H1 (cell line): ENCODE data around the gene DOCK9. TPM values are rescaled to one million over a fixed set of nuclear protein-coding genes. Genes with fewer than 3 reads are reported as not detected.

Source experiments
- BACH1 ChIP-seq: IDR thresholded peaks from 2 replicates; pipeline ENCODE4 v1.6.1; 2012; ENCODE audit warnings: low read length, improper control_type of control experiment
- JUN ChIP-seq: IDR thresholded peaks from 2 replicates; pipeline ENCODE4 v1.6.1; 2011; ENCODE audit warnings: low read depth, mild to moderate bottlenecking, improper control_type of control experiment, low read length
- NANOG ChIP-seq: IDR thresholded peaks from 2 replicates; pipeline ENCODE4 v1.6.1; 2011; ENCODE audit warnings: low read length, low read depth, mild to moderate bottlenecking, inconsistent platforms; ENCODE audit not compliant: insufficient read depth, poor library complexity, severe bottlenecking
- POLR2AphosphoS5 ChIP-seq: IDR thresholded peaks from 2 replicates; pipeline ENCODE4 v1.6.1; 2011; ENCODE audit warnings: low read depth, low read length
- RAD21 ChIP-seq, 2 experiments: IDR thresholded peaks in 1 of 2; conservative IDR thresholded peaks in 1 of 2; 2 replicates each; pipeline ENCODE4 v1.6.1; 2011; ENCODE audit warnings: low read depth in 2 of 2, low read length in 2 of 2, improper control_type of control experiment in 1 of 2, inconsistent platforms in 1 of 2, mild to moderate bottlenecking in 1 of 2, moderate library complexity in 1 of 2
- SP1 ChIP-seq: IDR thresholded peaks from 2 replicates; pipeline ENCODE4 v1.6.1; 2011; ENCODE audit warnings: low read depth, low read length
- TCF12 ChIP-seq: IDR thresholded peaks from 2 replicates; pipeline ENCODE4 v1.6.1; 2011; ENCODE audit warnings: low read depth, mild to moderate bottlenecking, low read length
- polyA plus RNA-seq, 7 experiments: library from polyadenylated mRNA; depleted of rRNA in 3 of 7; stranded (reverse) in 5 of 7; unstranded in 2 of 7; fragments of >200 nt in 5 of 7; fragments of 200-250 nt in 2 of 7; gene quantifications; 1 replicate in 5 of 7; 2 replicates in 1 of 7; 4 replicates in 1 of 7; pipeline versions ENCODE4 v1.2.1 to v1.2.3, GENCODE V29; 2011 to 2013; ENCODE audit warnings: missing spikeins in 2 of 7, mixed read lengths in 2 of 7
- total RNA-seq: library from RNA; stranded (reverse); fragmentation: NEBNext Ultra II Directional; extraction: Animal tissue kit (Norgen Biotek cat#: 25700); gene quantifications from 2 replicates; pipeline ENCODE4 v1.2.1, GENCODE V29; 2021
- TF ChIP-seq, protein P1 (sequence below): fragments of 300-600 bp; sonication (generic); IDR thresholded peaks from 2 replicates; pipeline ENCODE4 v1.7.1; 2012; ENCODE audit warnings: low read length, moderate library complexity, mild to moderate bottlenecking, inconsistent platforms; ENCODE audit not compliant: insufficient replicate concordance
- TF ChIP-seq, protein P2 (sequence below): IDR thresholded peaks from 2 replicates; pipeline ENCODE4 v1.6.1; 2012; ENCODE audit warnings: inconsistent platforms

Gene DOCK9
- total and polyA plus RNA-seq, 2 of the 8 experiments (the other 6 are each of a cell fraction or from before 2014, with no cell fraction given): 21.6 to 31.5 TPM

- TF ChIP-seq, protein P1, sequence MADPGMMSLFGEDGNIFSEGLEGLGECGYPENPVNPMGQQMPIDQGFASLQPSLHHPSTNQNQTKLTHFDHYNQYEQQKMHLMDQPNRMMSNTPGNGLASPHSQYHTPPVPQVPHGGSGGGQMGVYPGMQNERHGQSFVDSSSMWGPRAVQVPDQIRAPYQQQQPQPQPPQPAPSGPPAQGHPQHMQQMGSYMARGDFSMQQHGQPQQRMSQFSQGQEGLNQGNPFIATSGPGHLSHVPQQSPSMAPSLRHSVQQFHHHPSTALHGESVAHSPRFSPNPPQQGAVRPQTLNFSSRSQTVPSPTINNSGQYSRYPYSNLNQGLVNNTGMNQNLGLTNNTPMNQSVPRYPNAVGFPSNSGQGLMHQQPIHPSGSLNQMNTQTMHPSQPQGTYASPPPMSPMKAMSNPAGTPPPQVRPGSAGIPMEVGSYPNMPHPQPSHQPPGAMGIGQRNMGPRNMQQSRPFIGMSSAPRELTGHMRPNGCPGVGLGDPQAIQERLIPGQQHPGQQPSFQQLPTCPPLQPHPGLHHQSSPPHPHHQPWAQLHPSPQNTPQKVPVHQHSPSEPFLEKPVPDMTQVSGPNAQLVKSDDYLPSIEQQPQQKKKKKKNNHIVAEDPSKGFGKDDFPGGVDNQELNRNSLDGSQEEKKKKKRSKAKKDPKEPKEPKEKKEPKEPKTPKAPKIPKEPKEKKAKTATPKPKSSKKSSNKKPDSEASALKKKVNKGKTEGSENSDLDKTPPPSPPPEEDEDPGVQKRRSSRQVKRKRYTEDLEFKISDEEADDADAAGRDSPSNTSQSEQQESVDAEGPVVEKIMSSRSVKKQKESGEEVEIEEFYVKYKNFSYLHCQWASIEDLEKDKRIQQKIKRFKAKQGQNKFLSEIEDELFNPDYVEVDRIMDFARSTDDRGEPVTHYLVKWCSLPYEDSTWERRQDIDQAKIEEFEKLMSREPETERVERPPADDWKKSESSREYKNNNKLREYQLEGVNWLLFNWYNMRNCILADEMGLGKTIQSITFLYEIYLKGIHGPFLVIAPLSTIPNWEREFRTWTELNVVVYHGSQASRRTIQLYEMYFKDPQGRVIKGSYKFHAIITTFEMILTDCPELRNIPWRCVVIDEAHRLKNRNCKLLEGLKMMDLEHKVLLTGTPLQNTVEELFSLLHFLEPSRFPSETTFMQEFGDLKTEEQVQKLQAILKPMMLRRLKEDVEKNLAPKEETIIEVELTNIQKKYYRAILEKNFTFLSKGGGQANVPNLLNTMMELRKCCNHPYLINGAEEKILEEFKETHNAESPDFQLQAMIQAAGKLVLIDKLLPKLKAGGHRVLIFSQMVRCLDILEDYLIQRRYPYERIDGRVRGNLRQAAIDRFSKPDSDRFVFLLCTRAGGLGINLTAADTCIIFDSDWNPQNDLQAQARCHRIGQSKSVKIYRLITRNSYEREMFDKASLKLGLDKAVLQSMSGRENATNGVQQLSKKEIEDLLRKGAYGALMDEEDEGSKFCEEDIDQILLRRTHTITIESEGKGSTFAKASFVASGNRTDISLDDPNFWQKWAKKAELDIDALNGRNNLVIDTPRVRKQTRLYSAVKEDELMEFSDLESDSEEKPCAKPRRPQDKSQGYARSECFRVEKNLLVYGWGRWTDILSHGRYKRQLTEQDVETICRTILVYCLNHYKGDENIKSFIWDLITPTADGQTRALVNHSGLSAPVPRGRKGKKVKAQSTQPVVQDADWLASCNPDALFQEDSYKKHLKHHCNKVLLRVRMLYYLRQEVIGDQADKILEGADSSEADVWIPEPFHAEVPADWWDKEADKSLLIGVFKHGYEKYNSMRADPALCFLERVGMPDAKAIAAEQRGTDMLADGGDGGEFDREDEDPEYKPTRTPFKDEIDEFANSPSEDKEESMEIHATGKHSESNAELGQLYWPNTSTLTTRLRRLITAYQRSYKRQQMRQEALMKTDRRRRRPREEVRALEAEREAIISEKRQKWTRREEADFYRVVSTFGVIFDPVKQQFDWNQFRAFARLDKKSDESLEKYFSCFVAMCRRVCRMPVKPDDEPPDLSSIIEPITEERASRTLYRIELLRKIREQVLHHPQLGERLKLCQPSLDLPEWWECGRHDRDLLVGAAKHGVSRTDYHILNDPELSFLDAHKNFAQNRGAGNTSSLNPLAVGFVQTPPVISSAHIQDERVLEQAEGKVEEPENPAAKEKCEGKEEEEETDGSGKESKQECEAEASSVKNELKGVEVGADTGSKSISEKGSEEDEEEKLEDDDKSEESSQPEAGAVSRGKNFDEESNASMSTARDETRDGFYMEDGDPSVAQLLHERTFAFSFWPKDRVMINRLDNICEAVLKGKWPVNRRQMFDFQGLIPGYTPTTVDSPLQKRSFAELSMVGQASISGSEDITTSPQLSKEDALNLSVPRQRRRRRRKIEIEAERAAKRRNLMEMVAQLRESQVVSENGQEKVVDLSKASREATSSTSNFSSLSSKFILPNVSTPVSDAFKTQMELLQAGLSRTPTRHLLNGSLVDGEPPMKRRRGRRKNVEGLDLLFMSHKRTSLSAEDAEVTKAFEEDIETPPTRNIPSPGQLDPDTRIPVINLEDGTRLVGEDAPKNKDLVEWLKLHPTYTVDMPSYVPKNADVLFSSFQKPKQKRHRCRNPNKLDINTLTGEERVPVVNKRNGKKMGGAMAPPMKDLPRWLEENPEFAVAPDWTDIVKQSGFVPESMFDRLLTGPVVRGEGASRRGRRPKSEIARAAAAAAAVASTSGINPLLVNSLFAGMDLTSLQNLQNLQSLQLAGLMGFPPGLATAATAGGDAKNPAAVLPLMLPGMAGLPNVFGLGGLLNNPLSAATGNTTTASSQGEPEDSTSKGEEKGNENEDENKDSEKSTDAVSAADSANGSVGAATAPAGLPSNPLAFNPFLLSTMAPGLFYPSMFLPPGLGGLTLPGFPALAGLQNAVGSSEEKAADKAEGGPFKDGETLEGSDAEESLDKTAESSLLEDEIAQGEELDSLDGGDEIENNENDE: no peak
- TF ChIP-seq NANOG: no peak
- no peak for TF ChIP-seq POLR2AphosphoS5
- TF ChIP-seq JUN: no peak
- no peak for TF ChIP-seq BACH1
- TF ChIP-seq RAD21 (IDR thresholded peaks at IDR 0.05 in 1 of 2, conservative IDR thresholded peaks at IDR 0.05 in 1 of 2; ENCODE audit: low read depth in 2 of 2, low read length in 2 of 2): no peak
- TF ChIP-seq SP1: no peak
- TF ChIP-seq, protein P2, sequence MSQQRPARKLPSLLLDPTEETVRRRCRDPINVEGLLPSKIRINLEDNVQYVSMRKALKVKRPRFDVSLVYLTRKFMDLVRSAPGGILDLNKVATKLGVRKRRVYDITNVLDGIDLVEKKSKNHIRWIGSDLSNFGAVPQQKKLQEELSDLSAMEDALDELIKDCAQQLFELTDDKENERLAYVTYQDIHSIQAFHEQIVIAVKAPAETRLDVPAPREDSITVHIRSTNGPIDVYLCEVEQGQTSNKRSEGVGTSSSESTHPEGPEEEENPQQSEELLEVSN: no peak
- TF ChIP-seq TCF12: no peak
Observed at GRCh38 chr13:98945863-98946605, 31.8 kb downstream of the DOCK9 start (continued).
